ENCODE measurements around the gene ELOVL6. TPM values are rescaled to one million over a fixed set of nuclear protein-coding genes. Genes with fewer than 3 reads are reported as not detected.

ELOVL6 gene
- total RNA-seq, 1 experiment from 2014 or later: 23.5 TPM

DNA sequence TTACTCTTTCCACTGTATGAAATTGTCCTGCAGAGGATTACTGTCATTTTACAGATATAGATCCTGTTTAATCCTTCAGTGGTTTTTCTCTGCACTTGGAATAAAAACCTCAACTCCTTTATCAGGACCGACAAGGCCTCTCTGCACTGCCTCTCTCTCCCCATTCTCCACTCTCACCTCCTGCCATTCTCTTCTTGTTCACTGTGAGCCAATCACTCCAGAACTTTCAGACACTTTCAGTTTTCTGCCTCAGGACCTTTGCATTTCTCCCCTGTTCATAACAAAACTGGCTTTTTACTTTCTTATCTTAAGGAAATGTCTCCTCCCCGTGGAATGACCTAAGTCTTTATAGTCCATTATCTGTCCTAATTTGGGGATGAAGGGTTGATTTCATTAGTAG, 137.3 kb downstream of the ELOVL6 start:
- intact Hi-C loops (cut with micrococcal nuclease): no loop called here
- POLR2A ChIA-PET: interaction anchor here (0.6 kb wide), 1 partner anchor 479 kb away, joined by 3 read pairs; no protein-coding TSS in a partner anchor
- no peaks in the 10 kb centered on the region for H3K9me3 Mint-ChIP-seq (ENCODE audit: unreplicated experiment)
- peaks cover 15% of the 10 kb centered on the region for H3K4me1 Mint-ChIP-seq (ENCODE audit: insufficient read depth, unreplicated experiment)
- TF ChIP-seq, protein P1, sequence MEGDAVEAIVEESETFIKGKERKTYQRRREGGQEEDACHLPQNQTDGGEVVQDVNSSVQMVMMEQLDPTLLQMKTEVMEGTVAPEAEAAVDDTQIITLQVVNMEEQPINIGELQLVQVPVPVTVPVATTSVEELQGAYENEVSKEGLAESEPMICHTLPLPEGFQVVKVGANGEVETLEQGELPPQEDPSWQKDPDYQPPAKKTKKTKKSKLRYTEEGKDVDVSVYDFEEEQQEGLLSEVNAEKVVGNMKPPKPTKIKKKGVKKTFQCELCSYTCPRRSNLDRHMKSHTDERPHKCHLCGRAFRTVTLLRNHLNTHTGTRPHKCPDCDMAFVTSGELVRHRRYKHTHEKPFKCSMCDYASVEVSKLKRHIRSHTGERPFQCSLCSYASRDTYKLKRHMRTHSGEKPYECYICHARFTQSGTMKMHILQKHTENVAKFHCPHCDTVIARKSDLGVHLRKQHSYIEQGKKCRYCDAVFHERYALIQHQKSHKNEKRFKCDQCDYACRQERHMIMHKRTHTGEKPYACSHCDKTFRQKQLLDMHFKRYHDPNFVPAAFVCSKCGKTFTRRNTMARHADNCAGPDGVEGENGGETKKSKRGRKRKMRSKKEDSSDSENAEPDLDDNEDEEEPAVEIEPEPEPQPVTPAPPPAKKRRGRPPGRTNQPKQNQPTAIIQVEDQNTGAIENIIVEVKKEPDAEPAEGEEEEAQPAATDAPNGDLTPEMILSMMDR (IDR thresholded peaks at IDR 0.05; ENCODE audit: unreplicated experiment): no peak
- CTCF ChIA-PET: interaction anchor here (2.8 kb wide), 1 partner anchor 11 kb away, joined by 31 read pairs; no protein-coding TSS in a partner anchor
- DNase-seq (ENCODE audit: unreplicated experiment): no peak
- BruUV-seq (replicated peaks): no TSS peak
- no peak overlapping the region for H3K4me3 Mint-ChIP-seq (ENCODE audit: unreplicated experiment)
- H3K36me3 Mint-ChIP-seq (ENCODE audit: insufficient read depth, unreplicated experiment): peaks cover 10% of the 10 kb centered on the region
- H3K27ac Mint-ChIP-seq (ENCODE audit: low read depth, unreplicated experiment): no peak overlapping the region
- no peaks in the 10 kb centered on the region for H3K27me3 Mint-ChIP-seq (ENCODE audit: insufficient read depth, unreplicated experiment)

DNA sequence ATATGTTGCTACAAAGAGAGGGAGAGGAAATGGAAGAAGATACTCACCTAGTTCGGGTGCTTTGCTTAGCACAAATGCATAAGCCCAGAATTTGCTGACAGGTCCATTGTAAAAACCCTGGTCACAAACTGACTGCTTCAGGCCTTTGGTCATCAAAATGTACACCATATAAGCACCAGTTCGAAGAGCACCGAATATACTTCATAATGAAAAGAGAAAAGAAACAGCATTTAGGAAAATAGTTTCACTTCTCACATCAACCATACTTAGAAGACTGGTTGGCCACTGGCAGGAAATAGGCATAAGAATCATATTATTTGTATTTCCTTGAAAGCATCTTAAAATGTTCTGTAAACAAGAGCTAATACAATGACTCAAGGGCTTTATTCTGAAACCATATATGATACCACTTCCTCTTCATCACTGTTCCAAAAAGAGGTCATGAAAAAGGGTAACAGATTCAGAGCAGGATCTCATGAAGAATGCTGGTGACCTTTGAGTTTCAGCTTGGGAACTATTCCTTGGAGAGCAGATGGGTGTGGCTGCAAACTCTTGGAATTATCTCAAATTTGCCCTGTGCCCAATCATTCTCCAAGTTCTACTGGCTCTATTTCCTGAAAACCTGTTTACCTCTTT, 138.7 kb downstream of the ELOVL6 start:
- peaks cover 16% of the 10 kb centered on the region for H3K36me3 Mint-ChIP-seq (ENCODE audit: insufficient read depth, unreplicated experiment)
- POLR2A ChIA-PET: interaction anchor here (0.6 to 3.3 kb wide), 4 partner anchors 8 to 138 kb away, joined by 3 to 21 read pairs (median 4); partner anchors contain the start of gene ELOVL6
- H3K27ac Mint-ChIP-seq (ENCODE audit: low read depth, unreplicated experiment): no peak overlapping the region
- DNase-seq (ENCODE audit: unreplicated experiment): peak; percentile 30
- no TSS peak for BruUV-seq (replicated peaks)
- no peak overlapping the region for H3K4me3 Mint-ChIP-seq (ENCODE audit: unreplicated experiment)
- CTCF ChIA-PET: interaction anchor here (0.6 to 2.8 kb wide), 4 partner anchors 10 to 1738 kb away, joined by 3 to 31 read pairs (median 4); no protein-coding TSS in a partner anchor
- no peaks in the 10 kb centered on the region for H3K9me3 Mint-ChIP-seq (ENCODE audit: unreplicated experiment)
- no peaks in the 10 kb centered on the region for H3K27me3 Mint-ChIP-seq (ENCODE audit: insufficient read depth, unreplicated experiment)
- peaks cover 22% of the 10 kb centered on the region for H3K4me1 Mint-ChIP-seq (ENCODE audit: insufficient read depth, unreplicated experiment)
- TF ChIP-seq, protein P1 (IDR thresholded peaks at IDR 0.05; ENCODE audit: unreplicated experiment): no peak
- intact Hi-C loops (cut with micrococcal nuclease): no loop called here

DNA sequence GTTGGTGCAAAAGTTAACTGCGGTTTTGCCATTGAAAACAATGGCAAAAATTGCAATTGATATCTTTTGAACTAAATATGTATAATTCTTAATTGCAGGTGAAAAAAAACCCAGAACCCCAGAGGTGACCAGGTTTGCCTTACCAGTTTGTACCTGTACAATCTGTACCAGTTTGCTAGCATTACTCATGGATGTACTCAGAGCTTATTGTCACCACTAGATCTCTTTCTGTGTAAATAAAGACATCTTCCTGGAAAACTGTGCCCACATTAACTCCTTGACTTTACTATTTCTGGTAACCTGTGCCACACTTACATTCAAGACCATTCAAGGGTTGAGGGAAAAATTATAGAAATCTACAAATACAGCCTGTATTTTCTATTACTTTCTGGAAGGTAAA, 139.7 kb downstream of the ELOVL6 start:
- no peaks in the 10 kb centered on the region for H3K9me3 Mint-ChIP-seq (ENCODE audit: unreplicated experiment)
- peaks cover 22% of the 10 kb centered on the region for H3K4me1 Mint-ChIP-seq (ENCODE audit: insufficient read depth, unreplicated experiment)
- no peak for DNase-seq (ENCODE audit: unreplicated experiment)
- intact Hi-C loops (cut with micrococcal nuclease): no loop called here
- H3K27me3 Mint-ChIP-seq (ENCODE audit: insufficient read depth, unreplicated experiment): no peaks in the 10 kb centered on the region
- no peak overlapping the region for H3K4me3 Mint-ChIP-seq (ENCODE audit: unreplicated experiment)
- BruUV-seq (replicated peaks): no TSS peak
- peaks cover 16% of the 10 kb centered on the region for H3K36me3 Mint-ChIP-seq (ENCODE audit: insufficient read depth, unreplicated experiment)
- POLR2A ChIA-PET: interaction anchor here (0.6 to 3.3 kb wide), 7 partner anchors 9 to 139 kb away, joined by 3 to 21 read pairs (median 4); partner anchors contain the start of gene ELOVL6
- CTCF ChIA-PET: interaction anchor here (0.6 to 2.8 kb wide), 9 partner anchors 9 to 1333 kb away, joined by 3 to 31 read pairs (median 3); no protein-coding TSS in a partner anchor
- TF ChIP-seq, protein P1 (IDR thresholded peaks at IDR 0.05; ENCODE audit: unreplicated experiment): no peak
- peak overlapping the region; percentile 73 for H3K27ac Mint-ChIP-seq (ENCODE audit: low read depth, unreplicated experiment)

DNA sequence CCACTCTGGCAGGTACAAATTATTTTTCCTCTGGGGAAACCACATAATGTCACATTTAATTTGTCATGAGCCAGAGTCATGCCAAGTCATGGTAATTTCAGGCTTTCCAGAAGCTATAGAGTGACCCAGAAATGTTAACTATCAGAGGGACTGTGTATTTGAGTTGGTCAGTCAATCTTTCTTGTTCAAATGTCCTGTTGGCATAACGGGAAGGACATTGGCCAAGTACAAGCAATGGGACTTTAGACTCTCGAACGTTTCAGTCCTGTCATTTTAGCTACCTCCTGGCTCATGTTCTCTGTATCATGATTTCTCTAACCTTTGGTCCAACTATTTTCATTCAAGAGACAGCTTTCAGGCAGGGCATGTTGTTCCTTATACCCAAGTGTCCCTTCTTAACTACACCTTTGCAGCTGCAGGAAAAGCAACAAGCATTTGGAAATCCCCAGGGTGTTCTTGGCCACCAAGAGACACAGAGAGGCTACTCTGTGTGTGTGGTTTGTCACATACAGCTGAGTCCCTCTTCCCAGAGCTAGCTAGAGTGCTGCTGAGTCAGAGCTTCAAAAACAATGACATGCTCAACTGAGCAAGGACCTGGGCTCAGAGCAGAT, 143.2 kb downstream of the ELOVL6 start:
- H3K27ac Mint-ChIP-seq (ENCODE audit: low read depth, unreplicated experiment): peak overlapping the region; percentile 12
- CTCF ChIA-PET: interaction anchor here (0.6 to 1.6 kb wide), 8 partner anchors 13 to 482 kb away, joined by 3 to 5 read pairs (median 3); no protein-coding TSS in a partner anchor
- POLR2A ChIA-PET: interaction anchor here (1.0 to 1.3 kb wide), 5 partner anchors 10 to 143 kb away, joined by 3 to 5 read pairs (median 4); partner anchors contain the start of gene ELOVL6

More for the DNA sequence above, 143.2 kb downstream of the ELOVL6 start:
- Mint-ChIP-seq H3K9me3 (ENCODE audit: unreplicated experiment) (no peaks in the 10 kb centered on the region), H3K27me3 (ENCODE audit: insufficient read depth, unreplicated experiment) (no peaks in the 10 kb centered on the region), H3K4me1 (ENCODE audit: insufficient read depth, unreplicated experiment) (peaks cover 21% of the 10 kb centered on the region), H3K36me3 (ENCODE audit: insufficient read depth, unreplicated experiment) (peaks cover 26% of the 10 kb centered on the region), H3K4me3 (ENCODE audit: unreplicated experiment) (no peak overlapping the region)
- no TSS peak for BruUV-seq (replicated peaks)
- TF ChIP-seq, protein P1 (IDR thresholded peaks at IDR 0.05; ENCODE audit: unreplicated experiment): no peak
- DNase-seq (ENCODE audit: unreplicated experiment): no peak
- intact Hi-C loops (cut with micrococcal nuclease): no loop called here

Data from MCF 10A (cell line).